Activated CD8-positive, alpha-beta T cell treated with anti-CD3 and anti-CD28 coated beads for 36 hours (primary cell): ENCODE results near the gene ZNF432. TPM values are rescaled to one million over a fixed set of nuclear protein-coding genes. Genes with fewer than 3 reads are reported as not detected.

Experiments used
- ATAC-seq: fragments of 200-7000 bp; cut with Tn5 transposase; one replicate; pipeline ENCODE4 v1.10.0; 2021; ENCODE audit warnings: mild to moderate bottlenecking, moderate library complexity
- CTCF ChIA-PET: fragments of 350-600 bp; sonication (Branson Sonifier 250); formaldehyde crosslinking; loops from one replicate; lab custom pipeline; 2021; ENCODE audit warnings: antibody characterized with exemption; lab: Charles Lee
- POLR2A ChIA-PET: fragments of 350-600 bp; sonication (Branson Sonifier 250); formaldehyde crosslinking; loops from one replicate; lab custom pipeline; 2021; ENCODE audit warnings: antibody characterized with exemption; lab: Charles Lee
- DNase-seq: peaks from one replicate; pipeline ENCODE4 v3.0.0-alpha.2; 2020
- H3K27ac Mint-ChIP-seq: one replicate; pipeline ENCODE4 v1.8.0; 2021; ENCODE audit warnings: mild to moderate bottlenecking, mixed read lengths
- H3K27me3 Mint-ChIP-seq: one replicate; pipeline ENCODE4 v1.8.0; 2021; ENCODE audit warnings: mixed read lengths
- H3K36me3 Mint-ChIP-seq: one replicate; pipeline ENCODE4 v1.8.0; 2021; ENCODE audit warnings: low read depth, mixed read lengths
- H3K4me1 Mint-ChIP-seq: one replicate; pipeline ENCODE4 v1.8.0; 2021; ENCODE audit warnings: low read depth, mixed read lengths
- H3K4me3 Mint-ChIP-seq: one replicate; pipeline ENCODE4 v1.8.0; 2021; ENCODE audit warnings: mild to moderate bottlenecking, moderate library complexity, mixed read lengths
- H3K9me3 Mint-ChIP-seq: one replicate; pipeline ENCODE4 v1.8.0; 2021; ENCODE audit warnings: mixed read lengths
- CTCF ChIP-seq: fragments of 200-600 bp; IDR thresholded peaks from one replicate; pipeline ENCODE4 v1.8.0; 2022; ENCODE audit warnings: antibody characterized with exemption, mild to moderate bottlenecking
- intact Hi-C: fragments of 100-400 bp; cut with micrococcal nuclease; formaldehyde crosslinking; loops from one replicate; pipeline ENCODE4 v1.10.0; 2022
- total RNA-seq, 2 experiments: library from RNA; stranded (reverse); gene quantifications; one replicate each; pipeline ENCODE4 v1.2.3, GENCODE V29; 2021

ZNF432 gene
- total RNA-seq, 2 experiments from 2014 or later = 15.8 to 16.3 TPM

DNA sequence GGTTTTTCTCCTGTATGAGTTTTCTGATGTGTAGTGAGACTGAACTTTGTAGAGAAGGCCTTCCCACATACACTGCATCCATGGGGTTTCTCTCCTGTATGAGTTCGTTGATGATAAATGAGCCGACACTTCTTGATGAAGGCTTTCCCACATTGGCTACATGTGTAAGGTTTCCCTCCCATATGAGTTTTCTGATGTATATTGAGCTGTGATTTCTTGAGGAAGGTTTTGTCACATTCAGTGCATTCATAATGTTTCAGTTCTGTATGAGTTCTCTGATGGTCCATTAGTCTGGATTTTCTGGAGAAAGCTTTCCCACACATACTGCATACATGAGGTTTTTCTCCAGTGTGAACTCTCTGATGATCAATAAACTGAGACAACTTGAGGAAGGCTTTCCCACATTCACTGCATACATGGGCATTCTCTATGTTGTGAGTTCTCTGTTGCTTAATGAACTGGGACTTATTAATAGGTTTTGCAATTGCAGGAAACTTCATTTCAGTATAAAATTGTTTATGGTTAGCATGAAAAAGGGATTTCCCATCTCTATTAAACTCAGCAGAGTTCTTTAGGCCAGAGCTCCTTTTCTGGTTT, 54.5 kb downstream of the ZNF432 start:
- Mint-ChIP-seq H3K27me3 (no peaks in the 10 kb centered on the region), H3K4me1 (no peaks in the 10 kb centered on the region), H3K27ac (no peak overlapping the region), H3K4me3 (no peak overlapping the region), H3K9me3 (peaks cover 60% of the 10 kb centered on the region), H3K36me3 (peaks cover 80% of the 10 kb centered on the region)
- POLR2A ChIA-PET = no interaction called here
- CTCF ChIA-PET = no interaction called here
- TF ChIP-seq CTCF = no peak
- intact Hi-C loops = no loop called here
- ATAC-seq (no peak), DNase-seq (no peak)

DNA sequence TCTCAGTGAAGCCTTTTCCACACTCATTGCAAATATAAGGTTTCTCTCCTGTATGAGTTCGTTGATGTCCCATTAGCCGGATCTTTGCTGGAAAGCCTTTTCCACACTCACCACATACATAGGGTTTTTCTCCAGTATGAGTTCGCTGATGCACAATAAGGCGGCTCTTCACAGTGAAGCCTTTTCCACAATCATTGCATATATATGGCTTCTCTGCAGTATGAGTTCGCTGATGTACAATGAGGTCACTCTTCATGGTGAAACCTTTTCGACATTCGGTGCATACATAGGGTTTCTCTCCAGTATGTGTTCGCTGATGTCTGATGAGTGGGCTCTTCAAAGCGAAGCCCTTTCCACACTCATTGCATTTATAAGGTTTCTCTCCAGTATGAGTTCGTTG, 55.2 kb downstream of the ZNF432 start:
- H3K27me3 Mint-ChIP-seq = no peaks in the 10 kb centered on the region

DNA sequence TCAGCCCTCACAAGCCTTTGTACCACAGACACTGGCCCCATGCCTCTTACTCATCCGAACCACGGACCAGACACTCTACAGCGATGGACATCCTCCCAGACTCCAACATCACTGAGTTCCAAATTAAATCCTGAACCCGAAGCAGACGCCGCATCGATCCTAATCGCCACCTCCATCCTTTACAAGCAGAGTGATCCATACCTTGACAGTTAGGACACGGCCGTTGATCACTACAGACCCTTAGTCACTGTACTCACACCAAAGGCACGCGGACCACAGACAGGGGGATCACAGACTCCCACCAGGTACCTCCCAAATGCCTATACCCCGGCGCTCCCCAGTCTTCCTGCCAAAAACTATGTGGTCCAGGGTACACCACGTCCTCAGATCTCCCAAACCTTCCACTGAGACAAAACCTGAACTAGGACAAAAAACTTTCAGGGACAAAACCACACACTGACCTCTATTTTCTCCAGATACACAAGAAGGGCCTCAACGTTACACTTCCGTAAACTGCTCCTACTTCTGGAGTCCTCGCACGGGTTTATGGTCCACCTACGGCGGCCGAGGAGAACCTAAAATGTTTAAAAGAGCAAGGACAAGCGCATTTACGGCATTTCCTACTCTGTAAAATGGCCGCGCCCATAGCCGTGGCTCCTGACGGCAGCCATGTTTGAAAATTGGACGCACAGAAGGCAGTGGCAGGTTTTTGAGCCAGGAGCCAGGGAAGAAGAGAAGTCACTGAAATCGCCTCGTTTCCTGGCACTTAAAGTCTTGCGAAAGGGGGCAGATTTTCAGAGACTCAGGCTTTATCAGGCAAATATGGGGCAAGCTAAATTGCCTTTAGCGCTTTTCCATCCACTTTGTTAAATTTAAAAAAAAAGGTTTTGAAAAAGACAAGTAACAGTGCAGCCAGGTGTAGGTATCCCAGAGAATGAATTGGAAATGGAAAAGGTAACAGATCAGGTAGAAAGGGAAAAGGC, 62.0 kb downstream of the ZNF432 start, which contains the start of gene ZNF350:
Gene ZNF350, minus strand, starts transcription at position 532 of the 983 bp plus-strand sequence. CDS start 12,480 bp downstream, outside the sequence.
- peak; percentile 97 for DNase-seq
- peak; percentile 98 for ATAC-seq
- Mint-ChIP-seq H3K4me1 (peaks cover 12% of the 10 kb centered on the region), H3K36me3 (peaks cover 59% of the 10 kb centered on the region), H3K27me3 (no peaks in the 10 kb centered on the region), H3K27ac (peak within 1 kb of the TSS; percentile 95), H3K4me3 (peak within 1 kb of the TSS; percentile 95), H3K9me3 (peaks cover 38% of the 10 kb centered on the region)
- ChIA-PET POLR2A (interaction anchor here (0.7 to 1.1 kb wide), 2 partner anchors 21 to 281 kb away, joined by 3 to 5 read pairs; partner anchors contain the start of gene ZNF615), CTCF (no interaction called here)
- intact Hi-C loops = no loop called here
- TF ChIP-seq CTCF = no peak

More for the DNA sequence above, 55.2 kb downstream of the ZNF432 start:
- Mint-ChIP-seq H3K9me3 (peaks cover 64% of the 10 kb centered on the region), H3K36me3 (peaks cover 80% of the 10 kb centered on the region), H3K27ac (no peak overlapping the region), H3K4me3 (no peak overlapping the region), H3K4me1 (no peaks in the 10 kb centered on the region)
- ChIA-PET POLR2A (no interaction called here), CTCF (interaction anchor here (1.8 kb wide), 1 partner anchor 17 kb away, joined by 4 read pairs; no protein-coding TSS in a partner anchor)
- DNase-seq = no peak
- intact Hi-C loops = no loop called here
- ATAC-seq = no peak
- TF ChIP-seq CTCF = no peak

- Mint-ChIP-seq H3K4me3 (no peak overlapping the region), H3K27me3 (no peaks in the 10 kb centered on the region), H3K4me1 (peaks cover 16% of the 10 kb centered on the region), H3K36me3 (peaks cover 75% of the 10 kb centered on the region), H3K27ac (no peak overlapping the region), H3K9me3 (peaks cover 44% of the 10 kb centered on the region)
- no peak for TF ChIP-seq CTCF
- ATAC-seq = no peak
- ChIA-PET CTCF (no interaction called here), POLR2A (no interaction called here)
- intact Hi-C loops = no loop called here
- DNase-seq = no peak
These were observed 65.3 kb downstream of the ZNF432 start for GRCh38 chr19:51983361-51983760.

Other genes starting within 250 kb of the ZNF432 start
- 1 to 10 TPM; 5.0 to 5.7 TPM for gene ZNF577, start 160.9 kb downstream of the ZNF432 start, total RNA-seq
- gene ZNF649, start 143.8 kb downstream of the ZNF432 start, total RNA-seq = 10 to 100 TPM in 1 of 2 experiments, 1 to 10 TPM in 1; 8.6 to 10.7 TPM
- gene ZNF613, start 121.4 kb downstream of the ZNF432 start, total RNA-seq = 1 to 10 TPM; 3.2 to 3.5 TPM
- 1 to 10 TPM; 7.5 to 7.6 TPM for gene ZNF350, start 62.0 kb downstream of the ZNF432 start, total RNA-seq
- gene ZNF615, start 40.6 kb downstream of the ZNF432 start, total RNA-seq = 1 to 10 TPM; 8.3 to 9.0 TPM
- gene ZNF614, start 20.5 kb downstream of the ZNF432 start, total RNA-seq = 10 to 100 TPM; 11.9 to 13.3 TPM
- 10 to 100 TPM; 19.2 to 22.7 TPM for gene ZNF841, start 46.9 kb upstream of the ZNF432 start, total RNA-seq
- gene ZNF616, start 91.1 kb upstream of the ZNF432 start, total RNA-seq = 10 to 100 TPM; 11.2 to 11.7 TPM
- 10 to 100 TPM; 10.3 to 12.6 TPM for gene ZNF836, start 122.8 kb upstream of the ZNF432 start, total RNA-seq
- 100 to 1,000 TPM; 236 to 237 TPM for gene PPP2R1A, start 141.2 kb upstream of the ZNF432 start, total RNA-seq
- gene ZNF766, start 220.7 kb upstream of the ZNF432 start, total RNA-seq = 10 to 100 TPM; 30.7 to 32.9 TPM
- gene ZNF480, start 248.3 kb upstream of the ZNF432 start, total RNA-seq = 1 to 10 TPM; 2.6 to 3.2 TPM